ENCODE data around the gene TEX52. TPM values are rescaled to one million over a fixed set of nuclear protein-coding genes. Genes with fewer than 3 reads are reported as not detected.

Gene TEX52
- total and polyA plus RNA-seq, 2 experiments from 2014 or later, result not detected

DNA sequence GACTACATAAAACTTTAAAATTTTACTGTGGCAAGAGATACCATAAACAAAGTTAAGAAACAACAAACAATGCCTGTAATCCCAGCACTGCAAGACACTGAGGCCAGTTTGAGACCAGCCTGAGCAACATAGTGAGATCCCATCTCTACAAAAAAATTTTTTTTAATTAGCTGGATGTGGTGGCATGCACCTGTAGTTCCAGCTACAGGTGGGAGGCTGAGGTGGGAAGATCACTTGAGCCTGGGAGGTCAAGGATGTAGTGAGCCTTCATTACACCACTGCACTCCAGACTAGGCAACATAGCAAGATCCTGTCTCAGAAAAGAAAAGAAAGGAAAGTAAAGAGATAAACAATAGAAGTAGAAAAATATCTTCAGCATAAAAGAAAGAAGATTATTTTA lies 3.3 kb upstream of the TEX52 start (continued):
- TF ChIP-seq, protein P1, sequence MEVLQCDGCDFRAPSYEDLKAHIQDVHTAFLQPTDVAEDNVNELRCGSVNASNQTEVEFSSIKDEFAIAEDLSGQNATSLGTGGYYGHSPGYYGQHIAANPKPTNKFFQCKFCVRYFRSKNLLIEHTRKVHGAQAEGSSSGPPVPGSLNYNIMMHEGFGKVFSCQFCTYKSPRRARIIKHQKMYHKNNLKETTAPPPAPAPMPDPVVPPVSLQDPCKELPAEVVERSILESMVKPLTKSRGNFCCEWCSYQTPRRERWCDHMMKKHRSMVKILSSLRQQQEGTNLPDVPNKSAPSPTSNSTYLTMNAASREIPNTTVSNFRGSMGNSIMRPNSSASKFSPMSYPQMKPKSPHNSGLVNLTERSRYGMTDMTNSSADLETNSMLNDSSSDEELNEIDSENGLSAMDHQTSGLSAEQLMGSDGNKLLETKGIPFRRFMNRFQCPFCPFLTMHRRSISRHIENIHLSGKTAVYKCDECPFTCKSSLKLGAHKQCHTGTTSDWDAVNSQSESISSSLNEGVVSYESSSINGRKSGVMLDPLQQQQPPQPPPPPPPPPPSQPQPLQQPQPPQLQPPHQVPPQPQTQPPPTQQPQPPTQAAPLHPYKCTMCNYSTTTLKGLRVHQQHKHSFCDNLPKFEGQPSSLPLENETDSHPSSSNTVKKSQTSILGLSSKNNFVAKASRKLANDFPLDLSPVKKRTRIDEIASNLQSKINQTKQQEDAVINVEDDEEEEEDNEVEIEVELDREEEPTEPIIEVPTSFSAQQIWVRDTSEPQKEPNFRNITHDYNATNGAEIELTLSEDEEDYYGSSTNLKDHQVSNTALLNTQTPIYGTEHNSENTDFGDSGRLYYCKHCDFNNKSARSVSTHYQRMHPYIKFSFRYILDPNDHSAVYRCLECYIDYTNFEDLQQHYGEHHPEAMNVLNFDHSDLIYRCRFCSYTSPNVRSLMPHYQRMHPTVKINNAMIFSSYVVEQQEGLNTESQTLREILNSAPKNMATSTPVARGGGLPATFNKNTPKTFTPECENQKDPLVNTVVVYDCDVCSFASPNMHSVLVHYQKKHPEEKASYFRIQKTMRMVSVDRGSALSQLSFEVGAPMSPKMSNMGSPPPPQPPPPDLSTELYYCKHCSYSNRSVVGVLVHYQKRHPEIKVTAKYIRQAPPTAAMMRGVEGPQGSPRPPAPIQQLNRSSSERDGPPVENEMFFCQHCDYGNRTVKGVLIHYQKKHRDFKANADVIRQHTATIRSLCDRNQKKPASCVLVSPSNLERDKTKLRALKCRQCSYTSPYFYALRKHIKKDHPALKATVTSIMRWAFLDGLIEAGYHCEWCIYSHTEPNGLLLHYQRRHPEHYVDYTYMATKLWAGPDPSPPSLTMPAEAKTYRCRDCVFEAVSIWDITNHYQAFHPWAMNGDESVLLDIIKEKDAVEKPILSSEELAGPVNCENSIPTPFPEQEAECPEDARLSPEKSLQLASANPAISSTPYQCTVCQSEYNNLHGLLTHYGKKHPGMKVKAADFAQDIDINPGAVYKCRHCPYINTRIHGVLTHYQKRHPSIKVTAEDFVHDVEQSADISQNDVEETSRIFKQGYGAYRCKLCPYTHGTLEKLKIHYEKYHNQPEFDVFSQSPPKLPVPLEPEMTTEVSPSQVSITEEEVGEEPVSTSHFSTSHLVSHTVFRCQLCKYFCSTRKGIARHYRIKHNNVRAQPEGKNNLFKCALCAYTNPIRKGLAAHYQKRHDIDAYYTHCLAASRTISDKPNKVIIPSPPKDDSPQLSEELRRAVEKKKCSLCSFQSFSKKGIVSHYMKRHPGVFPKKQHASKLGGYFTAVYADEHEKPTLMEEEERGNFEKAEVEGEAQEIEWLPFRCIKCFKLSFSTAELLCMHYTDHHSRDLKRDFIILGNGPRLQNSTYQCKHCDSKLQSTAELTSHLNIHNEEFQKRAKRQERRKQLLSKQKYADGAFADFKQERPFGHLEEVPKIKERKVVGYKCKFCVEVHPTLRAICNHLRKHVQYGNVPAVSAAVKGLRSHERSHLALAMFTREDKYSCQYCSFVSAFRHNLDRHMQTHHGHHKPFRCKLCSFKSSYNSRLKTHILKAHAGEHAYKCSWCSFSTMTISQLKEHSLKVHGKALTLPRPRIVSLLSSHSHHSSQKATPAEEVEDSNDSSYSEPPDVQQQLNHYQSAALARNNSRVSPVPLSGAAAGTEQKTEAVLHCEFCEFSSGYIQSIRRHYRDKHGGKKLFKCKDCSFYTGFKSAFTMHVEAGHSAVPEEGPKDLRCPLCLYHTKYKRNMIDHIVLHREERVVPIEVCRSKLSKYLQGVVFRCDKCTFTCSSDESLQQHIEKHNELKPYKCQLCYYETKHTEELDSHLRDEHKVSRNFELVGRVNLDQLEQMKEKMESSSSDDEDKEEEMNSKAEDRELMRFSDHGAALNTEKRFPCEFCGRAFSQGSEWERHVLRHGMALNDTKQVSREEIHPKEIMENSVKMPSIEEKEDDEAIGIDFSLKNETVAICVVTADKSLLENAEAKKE (CRISPR knock-in tag; IDR thresholded peaks at IDR 0.05), result no peak
- TF ChIP-seq NANOG (IDR thresholded peaks at IDR 0.05; ENCODE audit: borderline replicate concordance) (no peak), REST (IDR thresholded peaks at IDR 0.05; ENCODE audit: unreplicated experiment) (no peak), ZNF114 (CRISPR knock-in tag; IDR thresholded peaks at IDR 0.05) (no peak), ZNF331 (CRISPR knock-in tag; IDR thresholded peaks at IDR 0.05; ENCODE audit: low read depth) (no peak), JUNB (IDR thresholded peaks at IDR 0.05; ENCODE audit: unreplicated experiment) (no peak), EZH2 (IDR thresholded peaks at IDR 0.05; ENCODE audit: low read depth, unreplicated experiment) (no peak)
- TF ChIP-seq, protein P2, sequence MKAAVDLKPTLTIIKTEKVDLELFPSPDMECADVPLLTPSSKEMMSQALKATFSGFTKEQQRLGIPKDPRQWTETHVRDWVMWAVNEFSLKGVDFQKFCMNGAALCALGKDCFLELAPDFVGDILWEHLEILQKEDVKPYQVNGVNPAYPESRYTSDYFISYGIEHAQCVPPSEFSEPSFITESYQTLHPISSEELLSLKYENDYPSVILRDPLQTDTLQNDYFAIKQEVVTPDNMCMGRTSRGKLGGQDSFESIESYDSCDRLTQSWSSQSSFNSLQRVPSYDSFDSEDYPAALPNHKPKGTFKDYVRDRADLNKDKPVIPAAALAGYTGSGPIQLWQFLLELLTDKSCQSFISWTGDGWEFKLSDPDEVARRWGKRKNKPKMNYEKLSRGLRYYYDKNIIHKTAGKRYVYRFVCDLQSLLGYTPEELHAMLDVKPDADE (IDR thresholded peaks at IDR 0.05), result no peak

Measured in GM23338 (cell line).